Measurements from ENCODE around the gene UBE2S.

Gene UBE2S

GRCh38 chr19:55408533-55408872, 915 bp upstream of the UBE2S start:
- H3K27me3 ChIP-seq (ENCODE audit: insufficient read depth, low read depth) = peaks cover 5% of the 10 kb centered on the region; the same call in 1 of the 2 replicates
- peak overlapping the region; percentile 86 for H3K4me2 ChIP-seq
- peak overlapping the region; percentile 98 for H3K27ac ChIP-seq
- peak overlapping the region; percentile 97 for H3K9ac ChIP-seq
- peaks cover 24% of the 10 kb centered on the region for H3K4me1 ChIP-seq (ENCODE audit: low read depth, poor library complexity, severe bottlenecking)
- H2AFZ ChIP-seq (ENCODE audit: low read depth) = peak overlapping the region; percentile 87; the same call in 1 of the 2 replicates
- H3K36me3 ChIP-seq (ENCODE audit: insufficient read depth) = peaks cover 15% of the 10 kb centered on the region; the same call in 1 of the 2 replicates
- no peak overlapping the region for H3K4me3 ChIP-seq (IDR thresholded peaks at IDR 0.05; ENCODE audit: insufficient read depth, low read depth, low read length)
- peaks cover 39% of the 10 kb centered on the region for H3K79me2 ChIP-seq (ENCODE audit: insufficient read depth, low read depth)
- peaks cover 4% of the 10 kb centered on the region; the same call in 1 of the 2 replicates for H4K20me1 ChIP-seq (ENCODE audit: insufficient read depth)
- TF ChIP-seq CTCF (conservative IDR thresholded peaks at IDR 0.05; ENCODE audit: low read depth, low read length) = no peak

- peak overlapping the region; percentile 97 for H3K9ac ChIP-seq
- peak overlapping the region; percentile 98 for H3K27ac ChIP-seq
- TF ChIP-seq CTCF (conservative IDR thresholded peaks at IDR 0.05; ENCODE audit: low read depth, low read length) = no peak
Observed at GRCh38 chr19:55407800-55408532, 378 bp upstream of the UBE2S start.

GRCh38 chr19:55406826-55407549, 600 bp downstream of the UBE2S start:
- Histone ChIP-seq H3K4me1 (ENCODE audit: low read depth, poor library complexity, severe bottlenecking) (peaks cover 24% of the 10 kb centered on the region), H3K79me2 (ENCODE audit: insufficient read depth, low read depth) (peaks cover 47% of the 10 kb centered on the region), H3K36me3 (ENCODE audit: insufficient read depth) (peaks cover 25% of the 10 kb centered on the region; the same call in 1 of the 2 replicates), H3K4me3 (IDR thresholded peaks at IDR 0.05; ENCODE audit: insufficient read depth, low read depth, low read length) (no peak overlapping the region), H3K27ac (peak overlapping the region; percentile 98), H2AFZ (ENCODE audit: low read depth) (no peak overlapping the region), H3K27me3 (ENCODE audit: insufficient read depth, low read depth) (no peaks in the 10 kb centered on the region; the same call in 1 of the 2 replicates), H3K4me2 (peak overlapping the region; percentile 100), H3K9ac (peak overlapping the region; percentile 97), H4K20me1 (ENCODE audit: insufficient read depth) (peaks cover 13% of the 10 kb centered on the region)
- TF ChIP-seq CTCF (conservative IDR thresholded peaks at IDR 0.05; ENCODE audit: low read depth, low read length) = no peak

More at GRCh38 chr19:55407800-55408532, 378 bp upstream of the UBE2S start:
- H3K27me3 ChIP-seq (ENCODE audit: insufficient read depth, low read depth) = peaks cover 3% of the 10 kb centered on the region; the same call in 1 of the 2 replicates
- peaks cover 20% of the 10 kb centered on the region; the same call in 1 of the 2 replicates for H3K36me3 ChIP-seq (ENCODE audit: insufficient read depth)
- peaks cover 24% of the 10 kb centered on the region for H3K4me1 ChIP-seq (ENCODE audit: low read depth, poor library complexity, severe bottlenecking)
- peak overlapping the region; percentile 87 for H2AFZ ChIP-seq (ENCODE audit: low read depth)
- no peak overlapping the region for H3K4me3 ChIP-seq (IDR thresholded peaks at IDR 0.05; ENCODE audit: insufficient read depth, low read depth, low read length)
- H4K20me1 ChIP-seq (ENCODE audit: insufficient read depth) = peaks cover 6% of the 10 kb centered on the region
- peak overlapping the region; percentile 86 for H3K4me2 ChIP-seq
- H3K79me2 ChIP-seq (ENCODE audit: insufficient read depth, low read depth) = peaks cover 44% of the 10 kb centered on the region

- Histone ChIP-seq H3K9ac (peak overlapping the region; percentile 97; the same call in 1 of the 2 replicates), H3K4me3 (IDR thresholded peaks at IDR 0.05; ENCODE audit: insufficient read depth, low read depth, low read length) (no peak overlapping the region), H3K27ac (no peak overlapping the region), H4K20me1 (ENCODE audit: insufficient read depth) (peaks cover 13% of the 10 kb centered on the region), H3K36me3 (ENCODE audit: insufficient read depth) (peaks cover 25% of the 10 kb centered on the region; the same call in 1 of the 2 replicates), H3K4me1 (ENCODE audit: low read depth, poor library complexity, severe bottlenecking) (peaks cover 24% of the 10 kb centered on the region), H3K79me2 (ENCODE audit: insufficient read depth, low read depth) (peaks cover 47% of the 10 kb centered on the region), H3K27me3 (ENCODE audit: insufficient read depth, low read depth) (no peaks in the 10 kb centered on the region), H2AFZ (ENCODE audit: low read depth) (no peak overlapping the region), H3K4me2 (peak overlapping the region; percentile 100)
- no peak for TF ChIP-seq CTCF (conservative IDR thresholded peaks at IDR 0.05; ENCODE audit: low read depth, low read length)
Observed at GRCh38 chr19:55406091-55406825, 1.3 kb downstream of the UBE2S start.

Data from KMS-11 (cell line).